Measurements from ENCODE around the gene G6PC1. TPM values are rescaled to one million over a fixed set of nuclear protein-coding genes. Genes with fewer than 3 reads are reported as not detected.

G6PC1 gene
- total and polyA plus RNA-seq, 2 of the 13 experiments (the other 11 are each of a cell fraction or from before 2014, with no cell fraction given), result 1.7 to 37.9 TPM

- TF ChIP-seq SALL2 (CRISPR knock-in tag; IDR thresholded peaks at IDR 0.05), result 0 out of 2 replicates have a peak, but pooled peaks have one; percentile 37
- 0 out of 2 replicates have a peak, but pooled peaks have one; percentile 15 for TF ChIP-seq NAIF1 (CRISPR knock-in tag; IDR thresholded peaks at IDR 0.05; ENCODE audit: borderline replicate concordance)
- no peak; the same call in 1 of the 2 replicates for TF ChIP-seq KMT2B (CRISPR knock-in tag; IDR thresholded peaks at IDR 0.05)
- TF ChIP-seq SOX6 (IDR thresholded peaks at IDR 0.05), result no peak
- peak; percentile 66 for TF ChIP-seq SOX6 (CRISPR knock-in tag; IDR thresholded peaks at IDR 0.05)
- no peak for TF ChIP-seq TBX3 (IDR thresholded peaks at IDR 0.05; ENCODE audit: borderline replicate concordance)
- TF ChIP-seq EED (CRISPR knock-in tag; IDR thresholded peaks at IDR 0.05), result no peak
- peak; percentile 58 for TF ChIP-seq ELF3 (CRISPR knock-in tag; IDR thresholded peaks at IDR 0.05)
- peak; percentile 75 for TF ChIP-seq MED1 (CRISPR knock-in tag; IDR thresholded peaks at IDR 0.05)
- peak; percentile 30 for TF ChIP-seq TBL1XR1 (IDR thresholded peaks at IDR 0.05; ENCODE audit: borderline replicate concordance, low read length, partially characterized antibody)
- peak; percentile 88; the same call in 1 of the 2 replicates for TF ChIP-seq ZNF792 (CRISPR knock-in tag; IDR thresholded peaks at IDR 0.05)
- TF ChIP-seq ZNF614 (CRISPR knock-in tag; IDR thresholded peaks at IDR 0.05; ENCODE audit: borderline replicate concordance), result peak; percentile 66
- peak; percentile 41; the same call in 1 of the 2 replicates for TF ChIP-seq HMG20A (CRISPR knock-in tag; IDR thresholded peaks at IDR 0.05; ENCODE audit: borderline replicate concordance)
- TF ChIP-seq MTA3 (CRISPR knock-in tag; IDR thresholded peaks at IDR 0.05), result no peak
- TF ChIP-seq, protein P1, sequence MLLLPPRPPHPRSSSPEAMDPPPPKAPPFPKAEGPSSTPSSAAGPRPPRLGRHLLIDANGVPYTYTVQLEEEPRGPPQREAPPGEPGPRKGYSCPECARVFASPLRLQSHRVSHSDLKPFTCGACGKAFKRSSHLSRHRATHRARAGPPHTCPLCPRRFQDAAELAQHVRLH (CRISPR knock-in tag; IDR thresholded peaks at IDR 0.05; ENCODE audit: borderline replicate concordance, low read depth), result peak; percentile 42; the same call in 1 of the 2 replicates
- peak; percentile 46; the same call in 1 of the 2 replicates for TF ChIP-seq ATF1 (CRISPR knock-in tag; IDR thresholded peaks at IDR 0.05)
- TF ChIP-seq, protein P2, sequence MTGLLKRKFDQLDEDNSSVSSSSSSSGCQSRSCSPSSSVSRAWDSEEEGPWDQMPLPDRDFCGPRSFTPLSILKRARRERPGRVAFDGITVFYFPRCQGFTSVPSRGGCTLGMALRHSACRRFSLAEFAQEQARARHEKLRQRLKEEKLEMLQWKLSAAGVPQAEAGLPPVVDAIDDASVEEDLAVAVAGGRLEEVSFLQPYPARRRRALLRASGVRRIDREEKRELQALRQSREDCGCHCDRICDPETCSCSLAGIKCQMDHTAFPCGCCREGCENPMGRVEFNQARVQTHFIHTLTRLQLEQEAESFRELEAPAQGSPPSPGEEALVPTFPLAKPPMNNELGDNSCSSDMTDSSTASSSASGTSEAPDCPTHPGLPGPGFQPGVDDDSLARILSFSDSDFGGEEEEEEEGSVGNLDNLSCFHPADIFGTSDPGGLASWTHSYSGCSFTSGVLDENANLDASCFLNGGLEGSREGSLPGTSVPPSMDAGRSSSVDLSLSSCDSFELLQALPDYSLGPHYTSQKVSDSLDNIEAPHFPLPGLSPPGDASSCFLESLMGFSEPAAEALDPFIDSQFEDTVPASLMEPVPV (CRISPR knock-in tag; IDR thresholded peaks at IDR 0.05), result no peak
- no peak for TF ChIP-seq SIN3B (IDR thresholded peaks at IDR 0.05; ENCODE audit: low read length)
- TF ChIP-seq ZFY (CRISPR knock-in tag; IDR thresholded peaks at IDR 0.05), result peak; percentile 36; the same call in 1 of the 2 replicates
- no peak for TF ChIP-seq ZNF772 (CRISPR knock-in tag; IDR thresholded peaks at IDR 0.05)
- peak; percentile 77; the same call in 1 of the 2 replicates for TF ChIP-seq SSRP1 (CRISPR knock-in tag; IDR thresholded peaks at IDR 0.05)
- TF ChIP-seq ZNF263 (CRISPR knock-in tag; IDR thresholded peaks at IDR 0.05), result no peak
- no peak for TF ChIP-seq ZNF180 (CRISPR knock-in tag; IDR thresholded peaks at IDR 0.05; ENCODE audit: borderline replicate concordance, low read depth)
- TF ChIP-seq ZBTB3 (CRISPR knock-in tag; IDR thresholded peaks at IDR 0.05; ENCODE audit: borderline replicate concordance, low read depth), result no peak
- TF ChIP-seq FOXJ3 (CRISPR knock-in tag; IDR thresholded peaks at IDR 0.05; ENCODE audit: borderline replicate concordance), result peak; percentile 86
- 0 out of 4 replicates have a peak, but pooled peaks of 1 of the 2 experiments have one; percentile 17 for TF ChIP-seq ATF4 (CRISPR knock-in tag; IDR thresholded peaks at IDR 0.05)
- no peak; the same call in 1 of the 2 replicates for TF ChIP-seq ZNF816 (CRISPR knock-in tag; IDR thresholded peaks at IDR 0.05; ENCODE audit: borderline replicate concordance)
- TF ChIP-seq NR0B2 (CRISPR knock-in tag; IDR thresholded peaks at IDR 0.05), result no peak
- TF ChIP-seq HNF4A (CRISPR knock-in tag; IDR thresholded peaks at IDR 0.05), result 0 out of 2 replicates have a peak, but pooled peaks have one; percentile 21
Observed at GRCh38 chr17:42928714-42929496, 28.3 kb downstream of the G6PC1 start (continued).

Measured in HepG2 (cell line).